Stomach (tissue), 4 donors: ENCODE measurements around the gene FGR.
"Not testable (repeated sequence)": the region's sequence is repeated elsewhere in the genome, so short reads cannot be mapped to it uniquely, and the experiment has no call there.

ENCODE experiments used
- CTCF ChIP-seq, 7 experiments: fragments of 450-650 bp in 4 of 7; fragments of 200-600 bp in 3 of 7; sonication (generic) in 3 of 7; IDR thresholded peaks; one replicate each; pipeline ENCODE4 v1.5.1; 2016 to 2019; ENCODE audit warnings: antibody characterized with exemption in 7 of 7, control low read depth in 2 of 7, mild to moderate bottlenecking in 1 of 7
- POLR2A ChIP-seq, 4 donors: fragments of 450-650 bp; IDR thresholded peaks; one replicate each; pipeline ENCODE4 v1.6.1; 2016; ENCODE audit warnings: antibody characterized with exemption in 4 of 4, control low read depth in 2 of 4, mild to moderate bottlenecking in 1 of 4, moderate library complexity in 1 of 4
- POLR2AphosphoS5 ChIP-seq, 3 donors: sonication (generic); formaldehyde crosslinking; IDR thresholded peaks; one replicate each; pipeline ENCODE4 v1.6.1; 2016; ENCODE audit warnings: antibody characterized with exemption in 3 of 3

DNA sequence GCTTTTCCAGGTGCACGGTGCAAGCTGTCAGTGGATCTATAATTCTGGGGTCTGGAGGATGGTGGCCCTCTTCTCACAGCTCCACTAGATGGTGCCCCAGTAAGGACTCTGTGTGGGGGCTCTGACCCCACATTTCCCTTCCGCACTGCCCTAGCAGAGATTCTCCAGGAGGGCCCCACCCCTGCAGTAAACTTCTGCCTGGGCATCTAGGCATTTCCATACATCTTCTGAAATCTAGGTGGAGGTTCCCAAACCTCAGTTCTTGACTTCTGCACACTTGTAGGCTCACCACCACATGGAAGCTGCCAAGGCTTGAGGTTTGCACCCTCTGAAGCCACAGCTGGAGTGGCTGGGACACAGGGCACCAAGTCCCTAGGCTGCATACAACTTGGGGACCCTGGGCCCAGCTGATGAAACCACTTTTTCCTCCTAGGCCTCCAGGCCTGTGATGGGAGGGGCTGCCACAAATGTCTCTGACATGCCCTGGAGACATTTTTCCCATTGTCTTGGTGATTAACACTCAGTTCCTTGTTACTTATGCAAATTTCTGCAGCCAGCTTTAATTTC, 45.3 kb upstream of the FGR start:
- TF ChIP-seq POLR2A, CTCF, POLR2AphosphoS5 (IDR thresholded peaks at IDR 0.05): not testable (repeated sequence)
